Posterior vena cava (tissue), 2 donors: ENCODE data around the gene NCKAP5. TPM values are rescaled to one million over a fixed set of nuclear protein-coding genes. Genes with fewer than 3 reads are reported as not detected.

Source experiments
- DNase-seq: peaks from one replicate; pipeline ENCODE4 v3.0.0-alpha.2; 2020; ENCODE audit warnings: low spot score
- intact Hi-C, 2 donors: fragments of 100-400 bp; cut with DNase I; formaldehyde crosslinking; loops; one replicate each; pipeline versions ENCODE4 v1.14.1 to v1.14.2; 2022 to 2023
- total RNA-seq, 2 donors: library from RNA; stranded (reverse); fragmentation: NEBNext Ultra II Directional; extraction: Animal tissue kit (Norgen Biotek cat#: 25700); gene quantifications; one replicate each; pipeline ENCODE4 v1.2.1, GENCODE V29; 2021
- donor health status: DM: yes; HTN: yes; CAD: no.
- donor health status: DM: yes; HTN: yes; CAD: no.

NCKAP5 gene
- total RNA-seq, 2 donors from 2014 or later, result 2.0 to 2.1 TPM

DNA sequence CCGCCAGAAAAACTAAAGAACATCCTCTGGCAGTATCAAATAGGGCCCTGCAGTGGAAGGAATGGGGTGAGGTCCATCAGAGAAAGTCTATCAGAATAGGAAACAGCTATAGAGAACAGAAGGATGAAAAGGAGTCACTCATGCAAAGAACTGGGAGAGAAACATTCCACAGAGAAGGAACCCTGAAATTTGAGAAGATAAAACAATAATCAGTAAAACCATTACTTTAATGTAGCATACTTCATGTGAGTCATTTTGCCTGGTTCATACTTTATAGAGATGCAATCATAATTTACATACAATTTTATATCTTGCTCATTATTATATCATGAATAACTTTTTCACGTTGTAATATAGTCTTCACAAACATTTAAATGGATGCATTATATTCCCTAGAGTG is 402.2 kb downstream of the NCKAP5 start:
- intact Hi-C loops, result no loop called here
- no peak for DNase-seq

DNA sequence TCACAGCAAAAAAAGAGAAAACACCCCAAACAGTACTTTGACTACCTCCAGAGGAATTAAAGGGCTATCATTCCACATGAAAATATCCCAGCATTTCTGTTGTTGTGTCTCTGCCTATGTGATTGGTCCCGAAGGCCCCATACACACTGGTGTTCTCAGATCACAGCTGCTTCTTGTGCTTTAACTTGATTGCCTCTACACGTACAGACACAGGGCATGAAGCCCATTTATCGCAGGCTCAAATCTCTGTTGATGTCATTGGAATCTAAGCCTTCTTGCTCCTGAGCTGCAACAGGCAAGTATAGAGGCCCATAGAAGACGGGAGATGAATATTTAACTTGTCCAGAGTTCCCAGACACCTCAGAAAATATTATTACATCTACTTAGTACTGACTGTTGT is 405.2 kb downstream of the NCKAP5 start:
- DNase-seq, result no peak
- intact Hi-C loops, result no loop called here

DNA sequence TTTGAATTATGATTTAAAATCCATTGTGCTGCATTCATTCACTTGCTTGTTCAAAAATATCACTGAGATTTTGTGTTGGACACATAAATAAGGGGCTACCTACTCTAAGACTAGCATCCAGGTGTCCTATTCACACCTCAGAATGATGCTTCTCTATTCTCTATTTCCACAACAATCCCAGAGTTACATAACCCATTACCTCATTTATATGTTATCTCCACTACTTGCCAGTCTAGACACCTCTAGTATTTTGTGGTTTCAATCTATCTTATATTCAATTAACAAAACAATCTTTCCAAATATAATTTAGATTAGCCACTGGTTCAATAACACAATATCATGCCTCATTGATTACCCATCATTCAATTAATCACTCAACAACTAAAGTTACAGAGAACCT is 409.8 kb downstream of the NCKAP5 start:
- intact Hi-C loops, result no loop called here
- no peak for DNase-seq

DNA sequence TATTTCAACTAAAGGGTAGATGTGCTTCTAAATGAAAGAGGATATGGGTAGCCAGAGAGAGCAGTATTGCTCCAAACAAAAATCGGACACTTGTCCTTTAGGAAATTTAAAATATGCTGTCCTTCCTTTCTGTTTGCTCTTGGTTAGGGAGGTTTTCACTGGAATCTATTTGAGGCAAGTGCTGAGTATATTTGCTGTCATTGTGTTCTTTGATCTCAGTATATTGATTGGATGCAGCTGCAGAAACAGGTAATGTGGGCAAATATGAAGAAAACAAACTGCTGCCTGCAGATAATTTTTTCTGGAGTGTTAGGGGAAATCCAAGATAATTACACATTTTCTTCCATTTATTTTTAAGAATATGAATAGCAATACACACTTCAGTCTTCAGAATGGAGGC is 410.2 kb downstream of the NCKAP5 start:
- no peak for DNase-seq
- intact Hi-C loops, result no loop called here

DNA sequence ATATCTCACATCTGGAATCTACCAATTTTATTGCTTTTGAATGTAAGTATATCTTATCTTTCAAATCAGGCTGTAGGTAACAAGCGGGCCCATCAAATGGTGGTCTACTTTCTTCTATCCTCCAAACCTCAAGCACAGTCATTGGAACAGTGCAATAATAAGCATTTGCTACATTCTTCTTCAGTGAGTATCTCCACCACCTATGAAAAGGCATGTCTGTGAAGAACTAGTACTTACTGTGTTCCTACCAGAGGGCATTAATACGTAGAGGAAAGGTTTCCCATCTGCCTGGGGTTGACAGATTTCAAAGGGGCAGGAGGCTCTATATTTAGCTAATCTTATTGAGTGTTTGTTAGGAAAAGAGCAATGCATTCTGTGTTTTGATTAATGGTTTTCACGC is 411.1 kb downstream of the NCKAP5 start:
- intact Hi-C loops, result no loop called here

DNA sequence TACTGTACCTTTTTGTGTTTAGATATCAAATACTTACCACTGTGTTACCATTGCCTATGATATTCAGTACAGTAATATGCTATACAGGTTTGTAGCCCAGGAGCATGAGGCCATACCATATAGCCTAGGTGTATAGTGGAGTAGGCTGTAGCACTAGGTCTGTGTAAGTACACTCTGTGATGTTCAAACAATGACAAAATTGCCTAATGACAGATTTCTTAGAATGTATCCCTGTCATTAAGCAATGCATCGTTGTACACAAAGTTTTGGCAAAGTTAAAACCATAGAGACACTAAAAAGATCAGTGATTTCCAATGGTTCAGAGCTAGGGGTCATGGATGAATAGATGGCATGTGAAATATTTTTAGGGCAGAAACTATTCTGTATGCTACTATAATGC is 415.5 kb downstream of the NCKAP5 start:
- intact Hi-C loops, result no loop called here
- DNase-seq, result no peak

More for the DNA sequence above, 411.1 kb downstream of the NCKAP5 start:
- no peak for DNase-seq

DNA sequence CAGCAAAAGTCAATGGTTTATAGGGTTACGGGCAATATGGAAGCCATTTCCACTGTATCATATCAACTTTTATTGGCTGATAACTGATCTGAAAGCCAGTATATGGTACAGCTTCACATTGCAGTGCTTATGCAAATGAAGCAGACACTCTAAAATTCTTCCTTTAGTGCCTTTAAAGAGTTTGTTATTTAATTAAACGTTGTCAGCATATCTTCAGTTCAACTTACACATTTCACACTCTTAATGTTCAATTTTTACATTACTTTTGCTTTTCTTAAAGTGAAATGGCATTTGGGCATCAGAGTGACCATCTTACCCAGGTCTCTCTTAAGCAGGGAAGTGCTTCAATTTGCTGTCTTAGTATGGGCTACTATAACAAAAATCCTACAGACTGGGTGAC is 420.1 kb downstream of the NCKAP5 start:
- intact Hi-C loops, result no loop called here
- no peak for DNase-seq

DNA sequence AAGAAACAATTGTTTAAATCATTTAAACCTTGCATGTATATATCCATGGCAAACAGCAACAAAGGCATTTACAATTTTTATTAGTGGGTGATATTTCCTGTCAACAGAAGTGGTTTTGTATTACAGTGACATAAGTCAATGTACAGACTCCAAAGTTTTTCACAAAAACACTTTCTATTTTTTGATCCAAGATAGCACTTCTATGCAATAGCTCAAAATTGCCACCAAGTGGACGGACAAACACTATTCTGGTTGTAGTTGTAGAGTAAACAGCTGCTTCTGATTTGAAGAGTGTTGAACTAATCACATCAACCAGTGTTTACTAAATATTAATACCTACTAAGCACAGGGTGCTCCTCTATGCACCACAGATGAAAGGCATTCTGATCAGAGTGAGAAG is 421.4 kb downstream of the NCKAP5 start:
- no peak for DNase-seq
- intact Hi-C loops, result no loop called here

DNA sequence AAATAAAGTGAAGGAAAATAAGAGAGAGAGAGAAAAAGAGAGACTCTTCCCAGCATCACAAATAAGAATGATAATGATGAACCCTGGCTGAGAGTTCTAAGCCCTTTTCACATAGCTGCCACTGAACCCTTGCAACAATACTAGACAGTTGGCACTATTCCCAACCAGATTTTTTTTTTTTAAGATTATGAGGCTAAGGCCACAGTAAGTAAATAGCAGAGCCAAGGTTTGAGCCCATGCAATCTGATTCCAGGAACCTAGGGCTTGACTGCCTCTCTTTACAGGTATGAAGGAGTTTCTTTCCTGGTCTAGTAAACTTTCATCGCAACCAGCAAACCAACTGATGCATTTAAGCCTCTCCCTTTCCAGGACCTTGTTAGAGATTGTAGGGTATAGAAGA is 424.6 kb downstream of the NCKAP5 start:
- intact Hi-C loops, result no loop called here

DNA sequence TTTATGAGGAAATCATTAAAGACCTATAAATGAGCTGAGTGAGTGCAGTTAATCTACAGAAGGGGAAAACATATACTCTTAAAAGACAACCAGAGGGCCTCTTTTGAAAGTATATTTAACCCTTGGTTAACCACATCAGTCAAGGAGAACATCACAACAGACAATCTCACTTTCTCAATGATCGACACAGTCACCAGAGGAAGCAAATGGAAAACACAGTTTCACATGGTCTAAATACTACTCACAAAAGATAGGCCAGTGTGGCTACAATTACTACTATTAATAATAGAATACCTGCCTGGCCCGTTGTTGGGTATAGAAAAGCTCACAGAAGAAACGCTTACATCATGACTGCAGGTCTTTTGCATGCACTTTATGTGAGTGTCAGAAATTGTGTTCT is 426.2 kb downstream of the NCKAP5 start:
- intact Hi-C loops, result no loop called here
- no peak for DNase-seq

More for the DNA sequence above, 424.6 kb downstream of the NCKAP5 start:
- no peak for DNase-seq

DNA sequence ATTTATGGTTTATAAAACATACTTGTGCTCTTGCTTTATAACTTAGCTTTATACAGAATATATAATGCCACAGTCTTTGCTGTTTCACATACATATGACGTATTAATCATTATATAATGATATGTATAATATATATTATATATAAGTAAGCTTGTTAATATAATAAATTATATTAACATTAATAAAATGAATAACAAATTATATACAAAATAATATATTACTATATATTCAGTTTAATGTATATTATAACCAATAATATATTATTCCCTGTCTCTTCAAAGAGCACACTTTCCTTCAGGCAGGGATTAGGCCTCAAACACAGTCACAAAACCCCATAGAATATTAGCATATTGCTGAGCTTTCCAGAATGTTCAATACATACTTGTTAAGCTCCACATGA is 427.6 kb downstream of the NCKAP5 start:
- no peak for DNase-seq
- intact Hi-C loops, result no loop called here

DNA sequence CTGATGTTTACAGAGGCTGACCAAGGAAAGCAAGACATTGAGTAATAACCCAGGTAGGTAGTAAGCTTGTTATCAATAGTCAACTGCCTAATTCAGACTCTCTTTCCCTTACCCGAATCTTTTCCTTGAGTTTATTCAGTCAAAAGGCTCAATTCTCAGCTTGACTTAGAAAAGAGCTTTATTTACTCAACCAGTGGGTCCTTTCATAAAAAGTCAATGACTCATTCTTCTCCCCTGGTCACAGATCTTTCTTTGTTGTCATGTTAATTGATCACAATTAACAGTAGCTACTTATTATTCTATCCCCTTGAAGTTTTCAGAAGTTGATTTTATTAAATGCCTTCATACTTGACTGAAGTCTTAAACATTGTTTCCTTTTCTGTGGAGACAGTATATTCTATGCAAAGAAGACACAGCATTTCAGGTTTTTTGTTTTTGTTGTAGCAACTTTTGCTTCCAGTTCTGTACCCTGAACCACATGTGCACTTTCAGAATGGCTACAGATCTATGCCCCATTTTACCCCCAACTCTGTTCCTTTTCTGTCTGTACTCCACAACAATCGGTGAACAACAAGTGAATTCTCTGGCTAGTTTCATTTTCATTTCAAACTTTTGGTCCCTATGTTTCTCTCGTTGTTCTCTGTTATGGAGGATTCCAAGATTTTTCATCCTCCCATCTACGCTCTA is 428.3 kb downstream of the NCKAP5 start:
- DNase-seq, result no peak
- intact Hi-C loops, result no loop called here

DNA sequence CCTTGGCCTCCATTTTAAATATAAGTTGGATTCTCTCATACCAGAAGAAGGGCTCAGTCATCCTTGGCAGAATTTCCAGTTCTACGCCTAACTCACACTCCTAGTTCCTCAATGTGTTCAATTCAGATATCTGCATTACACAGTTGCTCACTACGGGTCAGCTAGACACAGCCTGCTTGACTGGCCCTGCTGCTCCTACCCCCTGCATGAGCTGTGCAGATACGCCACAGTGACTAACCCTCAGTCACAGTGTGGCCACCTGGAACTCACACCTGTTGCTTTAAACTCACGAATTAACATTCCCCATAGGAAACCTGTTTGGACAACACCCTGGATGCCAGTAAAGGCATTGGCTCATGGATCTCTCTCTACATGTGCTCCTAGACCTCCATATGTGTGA is 429.6 kb downstream of the NCKAP5 start:
- DNase-seq, result no peak
- intact Hi-C loops, result no loop called here

DNA sequence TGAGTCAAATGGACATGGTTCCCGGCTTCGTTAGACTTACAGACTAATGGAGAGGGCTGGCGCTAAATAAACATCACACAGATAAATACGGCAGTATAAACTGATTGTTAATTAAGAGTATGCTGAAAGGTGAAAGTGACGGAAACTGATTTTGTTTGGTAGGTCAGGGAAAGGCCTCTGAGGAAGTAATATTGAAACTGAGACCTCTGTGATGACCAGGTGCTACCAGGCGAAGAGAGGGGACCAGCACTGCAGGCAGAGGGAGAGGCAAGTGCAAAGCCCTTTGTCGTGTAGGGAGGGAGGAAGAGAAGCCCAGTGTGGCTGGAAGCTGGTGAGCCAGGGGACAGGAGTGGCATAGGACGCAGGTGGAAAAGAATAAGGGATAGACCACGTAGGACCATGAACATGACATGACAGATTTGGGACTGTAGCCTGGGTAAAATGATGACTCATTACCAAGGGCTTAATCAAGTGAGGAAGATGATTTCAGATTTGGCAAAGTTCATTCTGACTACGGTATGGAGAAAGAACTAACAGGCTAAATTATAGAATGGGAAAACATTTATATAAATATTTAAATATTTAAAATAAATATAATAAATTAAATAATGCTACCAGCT is 433.1 kb downstream of the NCKAP5 start:
- intact Hi-C loops, result no loop called here
- no peak for DNase-seq

DNA sequence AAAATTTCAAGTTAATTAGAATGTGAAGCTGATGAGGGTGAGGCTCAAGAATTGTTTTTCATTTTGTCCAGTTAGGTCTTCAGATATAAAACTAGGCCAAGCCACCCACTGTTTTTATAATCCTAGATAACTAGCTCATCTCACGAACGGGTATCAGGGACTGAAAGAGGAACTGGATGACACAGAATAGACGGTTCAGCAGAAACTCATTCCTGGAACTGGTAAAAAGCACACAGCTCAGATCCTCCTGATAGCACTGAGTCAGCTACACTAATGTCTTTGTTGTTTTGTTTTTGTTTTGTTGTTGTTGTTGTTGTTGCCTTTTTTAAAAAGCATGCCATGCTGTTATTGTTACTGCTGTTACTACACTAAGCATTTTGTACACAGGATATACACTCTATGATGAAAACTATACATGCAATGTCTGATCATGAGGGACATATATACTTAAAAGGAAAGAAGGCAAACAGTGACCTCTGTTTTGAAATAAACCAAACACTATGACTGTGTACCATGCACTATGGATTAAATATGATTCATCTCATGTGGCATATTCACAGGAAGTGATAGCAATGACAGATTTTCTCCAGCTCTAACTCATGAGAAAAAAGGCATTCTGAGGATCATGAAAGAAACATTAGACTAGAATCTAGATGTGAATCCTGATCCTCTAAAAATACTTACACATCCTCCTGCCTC is 437.6 kb downstream of the NCKAP5 start:
- no peak for DNase-seq
- intact Hi-C loops, result no loop called here

DNA sequence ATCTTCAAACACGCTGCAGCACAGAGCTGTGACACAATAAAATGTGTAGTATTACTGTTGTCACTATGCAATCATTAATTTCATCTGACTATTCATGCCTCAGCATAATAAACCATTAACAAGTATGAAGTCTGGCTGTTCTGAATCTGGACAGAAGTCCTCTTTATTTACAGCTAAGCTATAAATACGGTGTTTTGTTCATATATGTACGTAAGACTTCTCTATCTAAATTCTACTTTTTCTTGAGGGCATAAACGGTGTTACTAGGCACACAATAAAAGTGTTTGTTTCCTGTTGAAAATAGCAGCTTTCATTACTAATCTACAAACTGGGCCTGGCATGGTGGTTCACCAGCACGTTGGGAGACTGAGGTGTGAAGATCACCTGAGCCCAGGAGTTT is 443.8 kb downstream of the NCKAP5 start:
- intact Hi-C loops, result no loop called here
- DNase-seq, result no peak

DNA sequence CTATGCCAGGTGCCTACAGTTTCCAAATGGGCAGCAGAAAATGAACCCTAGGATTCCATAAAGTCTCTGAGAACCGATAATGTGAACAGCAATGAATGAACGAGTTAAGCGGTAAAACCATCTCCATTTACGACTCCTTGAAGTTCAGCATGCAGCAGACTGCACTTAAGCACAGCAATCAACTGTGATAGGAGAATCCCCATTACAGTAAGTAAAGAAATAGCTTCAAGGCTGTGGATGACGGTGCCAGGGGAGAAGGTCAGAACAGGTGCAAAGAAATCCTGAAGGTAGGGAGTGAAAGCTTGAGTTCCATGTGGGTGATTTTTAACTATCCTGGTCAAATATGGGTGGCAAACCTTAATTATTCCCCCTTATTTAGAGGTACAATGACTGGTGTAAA is 444.4 kb downstream of the NCKAP5 start:
- intact Hi-C loops, result no loop called here
- DNase-seq, result no peak

DNA sequence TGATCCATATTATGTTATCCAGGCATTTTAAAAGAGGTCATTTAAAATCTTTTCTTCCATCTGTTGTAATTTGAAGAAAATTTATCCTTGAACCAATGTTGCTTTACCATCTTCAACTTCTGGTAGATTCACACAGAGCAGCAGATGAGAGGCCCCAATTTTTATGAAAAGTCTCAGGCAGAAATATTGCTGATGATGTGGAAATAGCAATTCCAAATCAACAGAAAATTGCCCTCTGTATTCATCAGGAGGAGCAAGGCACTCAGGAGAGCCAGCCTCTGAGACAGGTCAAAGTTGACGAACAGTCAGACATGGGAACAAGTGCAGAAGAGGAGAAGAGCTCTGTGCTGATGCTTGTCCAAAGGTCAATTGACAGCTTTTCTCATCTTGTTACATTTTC is 444.9 kb downstream of the NCKAP5 start:
- intact Hi-C loops, result no loop called here
- DNase-seq, result no peak

DNA sequence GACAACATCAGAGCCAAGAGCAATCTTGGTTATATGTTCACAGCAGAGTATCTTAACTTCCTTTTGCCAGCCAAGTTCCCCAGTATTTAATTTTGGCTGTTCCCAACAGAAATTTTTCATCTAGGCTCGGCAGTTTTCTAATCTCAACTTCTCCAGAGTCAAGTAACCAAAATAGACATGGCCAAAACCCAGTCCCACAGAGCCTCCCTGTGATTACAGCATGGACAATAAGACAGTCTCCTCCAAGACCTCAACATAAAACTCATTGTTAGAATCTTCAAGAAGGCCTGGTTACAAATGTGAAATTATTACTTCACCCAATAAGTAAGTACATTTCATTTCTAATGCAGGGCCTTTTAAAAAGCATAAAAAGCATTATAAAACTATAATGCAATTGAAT is 445.7 kb downstream of the NCKAP5 start:
- DNase-seq, result no peak
- intact Hi-C loops, result no loop called here

DNA sequence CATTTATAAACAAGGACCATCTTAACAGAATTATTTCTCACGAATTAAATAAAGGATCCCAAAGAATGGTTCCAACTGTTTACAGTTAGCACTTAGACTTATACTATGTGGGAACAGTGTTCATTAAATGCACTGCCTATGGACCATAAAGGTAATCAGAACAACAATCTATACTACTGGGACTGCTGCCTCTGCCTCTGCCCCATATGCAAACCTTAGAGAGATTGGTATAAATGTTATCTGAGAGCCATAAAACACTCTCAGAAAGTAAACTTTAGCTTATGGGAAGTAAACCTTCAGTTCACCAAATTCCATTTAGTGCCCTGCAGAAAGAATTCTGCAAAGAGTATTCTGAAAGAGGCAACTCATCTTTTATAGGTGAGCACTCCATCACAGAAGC is 448.0 kb downstream of the NCKAP5 start:
- intact Hi-C loops, result no loop called here
- DNase-seq, result no peak

DNA sequence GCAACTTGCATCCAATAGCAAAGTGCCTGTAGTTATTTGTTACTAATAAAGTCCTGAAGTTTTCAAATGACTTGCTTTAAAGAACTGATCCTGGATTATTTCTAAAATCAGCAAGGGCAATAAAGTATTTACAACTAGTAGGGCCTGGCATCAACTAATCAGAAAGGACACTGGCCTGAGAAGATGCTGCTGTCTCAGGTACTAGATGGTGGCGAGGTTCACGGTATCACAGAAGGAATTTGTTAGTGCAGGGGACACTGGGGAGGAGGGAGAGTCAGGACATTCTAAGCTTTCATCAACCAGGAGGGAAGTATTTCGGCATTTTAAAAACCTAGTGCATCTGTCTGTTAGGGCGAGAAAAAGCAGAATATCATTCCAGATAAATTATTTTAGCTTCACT is 458.1 kb downstream of the NCKAP5 start:
- intact Hi-C loops, result no loop called here

More for the DNA sequence above, 458.1 kb downstream of the NCKAP5 start:
- DNase-seq, result no peak
